ENCODE measurements around the gene PPTC7. TPM values are rescaled to one million over a fixed set of nuclear protein-coding genes. Genes with fewer than 3 reads are reported as not detected.

PPTC7 gene
- total and polyA plus RNA-seq, 10 of the 15 experiments (the other 5 are each of a cell fraction or from before 2014, with no cell fraction given), result 4.0 to 69.6 (median 12.3) TPM

GRCh38 chr12:110513842-110514241, 69.3 kb downstream of the PPTC7 start:
- no peaks in the 10 kb centered on the region for H3K79me2 ChIP-seq (ENCODE audit: control insufficient read depth, insufficient read depth, low read length)
- H2AFZ ChIP-seq (ENCODE audit: control insufficient read depth, low read depth, low read length), result no peak overlapping the region
- TF ChIP-seq BCLAF1 (IDR thresholded peaks at IDR 0.05) (no peak), RBBP5 (conservative IDR thresholded peaks at IDR 0.05) (no peak), ZBED1 (IDR thresholded peaks at IDR 0.05; ENCODE audit: borderline replicate concordance) (no peak), ZNF207 (IDR thresholded peaks at IDR 0.05; ENCODE audit: borderline replicate concordance) (no peak), SMAD5 (IDR thresholded peaks at IDR 0.05; ENCODE audit: low read depth) (no peak), STAT1 (conservative IDR thresholded peaks at IDR 0.05) (no peak), YY1 (IDR thresholded peaks at IDR 0.05; ENCODE audit: low read depth, low read length) (no peak), FOS (IDR thresholded peaks at IDR 0.05; ENCODE audit: borderline replicate concordance, extremely low read depth, insufficient read length) (no peak), CBFB (IDR thresholded peaks at IDR 0.05; ENCODE audit: low read depth) (no peak), FOXM1 (IDR thresholded peaks at IDR 0.05; ENCODE audit: low read depth, low read length) (no peak), RELA (IDR thresholded peaks at IDR 0.05; ENCODE audit: borderline replicate concordance, partially characterized antibody) (no peak), NFYB (IDR thresholded peaks at IDR 0.05; ENCODE audit: insufficient read depth, low read depth, low read length) (no peak), SIX5 (IDR thresholded peaks at IDR 0.05; ENCODE audit: low read depth, low read length, severe bottlenecking) (no peak), CHD1 (IDR thresholded peaks at IDR 0.05; ENCODE audit: low read depth, low read length) (no peak), ZNF622 (IDR thresholded peaks at IDR 0.05) (no peak), MYB (IDR thresholded peaks at IDR 0.05; ENCODE audit: borderline replicate concordance, low read depth, low read length) (no peak)
- ChIA-PET POLR2A (interaction anchor here (0.9 to 4.7 kb wide), 9 partner anchors 10 to 87 kb away, joined by 3 to 31 read pairs (median 7); partner anchors contain the start of genes ARPC3, FAM216A and GPN3), SMC1A (ENCODE audit: uncharacterized antibody, unreplicated experiment) (interaction anchor here (0.7 to 26.9 kb wide), 25 partner anchors 9 to 179 kb away, joined by 3 to 492 read pairs (median 4); partner anchors contain the start of gene TCTN1), RAD21 (ENCODE audit: unreplicated experiment) (interaction anchor here (0.8 to 5.5 kb wide), 21 partner anchors 12 to 374 kb away, joined by 3 to 153 read pairs (median 5); partner anchors contain the start of genes ARPC3, FAM216A and GPN3), CTCF (interaction anchor here (0.7 to 21.1 kb wide), 26 partner anchors 9 to 374 kb away, joined by 3 to 462 read pairs (median 6); partner anchors contain the start of genes ARPC3, FAM216A, GPN3 and RAD9B)
- no peak overlapping the region for H3K27ac ChIP-seq (ENCODE audit: control insufficient read depth, insufficient read depth)
- H3K9ac ChIP-seq (ENCODE audit: control insufficient read depth, insufficient read depth, low read length), result no peak overlapping the region
- no peaks in the 10 kb centered on the region for H3K4me1 ChIP-seq (ENCODE audit: control insufficient read depth, insufficient read depth, low read length)
- H3K4me3 ChIP-seq, result no peak overlapping the region
- 88% methylated on average over 6 of the region's 6 CpGs for WGBS (ENCODE audit: insufficient coverage, insufficient replicate concordance, low lambda C conversion rate, missing lambda C conversion rate)
- no peaks in the 10 kb centered on the region for H3K9me3 ChIP-seq (replicated peaks; ENCODE audit: control insufficient read depth, insufficient read depth, low read length)
- intact Hi-C loops (cut with micrococcal nuclease; ENCODE audit: unreplicated experiment), result loop anchor here (5.0 kb wide), 3 partner anchors 33 to 373 kb away; no protein-coding TSS in a partner anchor
- no peaks in the 10 kb centered on the region for H3K27me3 ChIP-seq (replicated peaks in 1 of 2; ENCODE audit: control insufficient read depth in 2 of 2, insufficient read depth in 2 of 2, low read length in 1 of 2)
- FAIRE-seq (no peak), ATAC-seq (no peak), DNase-seq (ENCODE audit: low read depth, low spot score) (no peak)
- H3K36me3 ChIP-seq (ENCODE audit: control insufficient read depth in 2 of 2, insufficient read depth in 2 of 2, low read length in 1 of 2), result no peaks in the 10 kb centered on the region
- H3K4me2 ChIP-seq (ENCODE audit: control insufficient read depth, insufficient read depth), result no peak overlapping the region
- no peaks in the 10 kb centered on the region for H4K20me1 ChIP-seq (ENCODE audit: control insufficient read depth, insufficient read depth)
- no TSS peak for BruUV-seq (replicated peaks)
- in situ Hi-C loops (cut with MboI), result loop anchor here (5.0 kb wide), 1 partner anchor 88 kb away; no protein-coding TSS in a partner anchor

Measured in GM12878 (cell line).